Lung (tissue), 12 donors: Measurements from ENCODE around the gene DBH. TPM values are rescaled to one million over a fixed set of nuclear protein-coding genes. Genes with fewer than 3 reads are reported as not detected.

Experiments
- ATAC-seq: fragments of 200-7000 bp; cut with Tn5 transposase; one replicate; pipeline ENCODE4 v1.9.1; 2020; ENCODE audit warnings: moderate number of reproducible peaks; ENCODE audit not compliant: insufficient read depth, low FRiP score
- DNase-seq, 3 donors: peaks; one replicate each; pipeline ENCODE4 v3.0.0-alpha.2; 2013 to 2017
- H3K27ac ChIP-seq, 2 donors: one replicate each; pipeline ENCODE4 v1.5.1; 2013; ENCODE audit warnings: mild to moderate bottlenecking in 2 of 2, moderate library complexity in 2 of 2, control low read depth in 1 of 2, inconsistent platforms in 1 of 2, low read depth in 1 of 2, low read length in 1 of 2
- H3K27me3 ChIP-seq, 3 donors: one replicate each; pipeline ENCODE4 v1.5.1; 2013; ENCODE audit warnings: low read length in 2 of 3; ENCODE audit not compliant: control insufficient read depth in 3 of 3, insufficient read depth in 3 of 3
- H3K36me3 ChIP-seq, 4 donors: one replicate each; pipeline ENCODE4 v1.5.1; 2013; ENCODE audit warnings: low read length in 4 of 4, mild to moderate bottlenecking in 1 of 4, moderate library complexity in 1 of 4; ENCODE audit not compliant: control insufficient read depth in 4 of 4, insufficient read depth in 4 of 4
- H3K4me1 ChIP-seq, 5 donors: one replicate each; pipeline ENCODE4 v1.5.1; 2013; ENCODE audit warnings: low read length in 5 of 5, mild to moderate bottlenecking in 2 of 5, moderate library complexity in 1 of 5; ENCODE audit not compliant: control insufficient read depth in 5 of 5, insufficient read depth in 5 of 5
- H3K4me3 ChIP-seq: one replicate; pipeline ENCODE4 v1.5.1; 2013; ENCODE audit warnings: mild to moderate bottlenecking, control low read depth, moderate library complexity
- H3K9ac ChIP-seq, 2 donors: one replicate each; pipeline ENCODE4 v1.5.1; 2013; ENCODE audit warnings: low read length in 2 of 2, control low read depth in 1 of 2; ENCODE audit not compliant: insufficient read depth in 1 of 2
- H3K9me3 ChIP-seq, 4 donors: one replicate each; pipeline ENCODE4 v1.5.1; 2013; ENCODE audit warnings: low read length in 3 of 4, mild to moderate bottlenecking in 1 of 4, moderate library complexity in 1 of 4; ENCODE audit not compliant: control insufficient read depth in 4 of 4, insufficient read depth in 3 of 4
- CTCF ChIP-seq: IDR thresholded peaks from 2 replicates; pipeline ENCODE4 v1.5.1; 2012; ENCODE audit warnings: mild to moderate bottlenecking; ENCODE audit errors: control extremely low read depth, extremely low read depth
- WGBS, 2 donors: extraction: QIAGEN DNeasy Blood & Tissue Kit; methylation state at CpG; one replicate each; pipeline ENCODE4 v1.1.7; 2013; 5-methylcytosine and 5-hydroxymethylcytosine counted together
- polyA plus RNA-seq, 2 donors: library from polyadenylated mRNA; stranded (reverse); fragments of 200-250 nt; gene quantifications; one replicate each; pipeline ENCODE4 v1.2.1, GENCODE V29; 2013
- total RNA-seq, 2 donors: library from RNA; depleted of rRNA in 1 of 2; stranded (reverse); fragments of >200 nt in 1 of 2; gene quantifications; one replicate each; pipeline ENCODE4 v1.2.1, GENCODE V29; 2014 to 2021
- donor health status: control.
- donor health status: control.
- donor health status: Bipolar disorder and iron deficiency.
- donor health status: healthy.
- donor health status: DM: yes; HTN: yes; CAD: no.

DBH gene
- total and polyA plus RNA-seq, 4 donors = 0.06 to 0.48 (median 0.08) TPM

GRCh38 chr9:133637451-133638055, 1.4 kb downstream of the DBH start:
- DNase-seq = no peak
- TF ChIP-seq CTCF = no peak

GRCh38 chr9:133638076-133638475, 1.9 kb downstream of the DBH start:
- Histone ChIP-seq H3K36me3 (no peaks in the 10 kb centered on the region), H3K9me3 (no peaks in the 10 kb centered on the region), H3K4me1 (peaks cover 0 to 27% (median 5%) of the 10 kb centered on the region in 5 donors), H3K9ac (no peak overlapping the region), H3K27me3 (no peaks in the 10 kb centered on the region), H3K27ac (no peak overlapping the region), H3K4me3 (no peak overlapping the region)
- DNase-seq = no peak
- TF ChIP-seq CTCF = no peak
- 81 to 82% methylated on average over 8 of the region's 8 CpGs for WGBS, 2 donors
- ATAC-seq = no peak

More at GRCh38 chr9:133637451-133638055, 1.4 kb downstream of the DBH start:
- ATAC-seq = no peak
- Histone ChIP-seq H3K27me3 (no peaks in the 10 kb centered on the region), H3K36me3 (no peaks in the 10 kb centered on the region), H3K9ac (no peak overlapping the region), H3K27ac (no peak overlapping the region), H3K4me3 (no peak overlapping the region), H3K9me3 (no peaks in the 10 kb centered on the region), H3K4me1 (peaks cover 0 to 27% (median 2%) of the 10 kb centered on the region in 5 donors)
- 70 to 82% methylated on average over 12 of the region's 12 CpGs for WGBS, 2 donors

- 65 to 89% methylated on average over 8 of the region's 8 CpGs for WGBS, 2 donors
- Histone ChIP-seq H3K9ac (no peak overlapping the region), H3K36me3 (no peaks in the 10 kb centered on the region), H3K4me1 (peaks cover 0 to 22% (median 5%) of the 10 kb centered on the region in 5 donors), H3K27ac (no peak overlapping the region), H3K4me3 (no peak overlapping the region), H3K9me3 (no peaks in the 10 kb centered on the region), H3K27me3 (no peaks in the 10 kb centered on the region)
- DNase-seq = no peak
- TF ChIP-seq CTCF = no peak
- ATAC-seq = no peak
Measured at GRCh38 chr9:133638711-133639110, 2.5 kb downstream of the DBH start.

GRCh38 chr9:133639613-133640012, 3.5 kb downstream of the DBH start:
- ATAC-seq = no peak
- H3K9ac ChIP-seq = no peak overlapping the region
- no peaks in the 10 kb centered on the region for H3K9me3 ChIP-seq
- no peaks in the 10 kb centered on the region for H3K27me3 ChIP-seq
- H3K4me3 ChIP-seq = no peak overlapping the region
- DNase-seq = no peak
- 90 to 95% methylated on average over 8 of the region's 8 CpGs for WGBS, 2 donors
- H3K27ac ChIP-seq = no peak overlapping the region
- H3K36me3 ChIP-seq = no peaks in the 10 kb centered on the region
- no peak for TF ChIP-seq CTCF
- peaks cover 0 to 13% (median 4%) of the 10 kb centered on the region in 5 donors for H3K4me1 ChIP-seq
